GM10847 (cell line): Measurements from ENCODE around the gene HMGCS1.

Experiments used
- POLR2A ChIP-seq: IDR thresholded peaks from 2 replicates; pipeline ENCODE4 v1.6.1; 2011; ENCODE audit not compliant: insufficient read length; ENCODE audit errors: extremely low read depth

The HMGCS1 gene

DNA sequence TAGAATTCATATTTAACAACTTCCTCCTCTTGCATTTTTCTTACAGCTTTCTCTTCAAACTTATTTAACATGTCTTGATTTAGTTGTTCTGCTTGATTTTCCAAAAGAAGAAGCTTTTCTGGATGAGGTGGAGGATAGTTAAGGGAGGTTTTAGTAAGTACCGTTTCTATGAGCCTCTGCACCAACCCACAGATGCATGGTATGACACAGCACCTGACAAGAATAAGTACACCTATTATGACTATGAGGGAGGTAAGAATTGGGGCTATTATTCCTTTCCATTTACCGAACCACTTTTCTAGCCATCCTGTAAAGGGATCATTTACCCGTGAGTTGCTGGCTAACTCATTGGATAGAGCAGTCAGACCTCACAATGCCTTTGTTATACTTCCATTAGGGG, 2.5 kb upstream of the HMGCS1 start:
- TF ChIP-seq POLR2A: no peak

DNA sequence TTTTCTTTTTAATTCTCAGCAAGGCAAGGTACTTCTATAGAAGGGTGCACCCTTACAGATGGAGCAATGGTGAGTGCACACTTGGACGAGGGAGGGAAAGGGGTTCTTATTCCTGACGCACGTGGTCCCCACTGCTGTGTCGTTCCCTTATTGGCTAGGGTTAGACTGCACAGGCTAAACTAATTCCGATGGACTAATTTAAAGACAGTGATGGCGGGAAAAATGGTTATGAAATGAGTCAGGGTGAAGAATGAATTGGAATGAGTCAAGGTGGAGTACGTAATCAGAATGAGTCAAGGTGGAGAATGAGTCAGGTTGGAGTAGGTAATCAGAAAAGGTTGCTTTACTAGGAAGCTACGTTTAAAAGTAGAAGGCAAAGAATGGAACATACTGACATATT, 2.1 kb upstream of the HMGCS1 start:
- TF ChIP-seq POLR2A: no peak

DNA sequence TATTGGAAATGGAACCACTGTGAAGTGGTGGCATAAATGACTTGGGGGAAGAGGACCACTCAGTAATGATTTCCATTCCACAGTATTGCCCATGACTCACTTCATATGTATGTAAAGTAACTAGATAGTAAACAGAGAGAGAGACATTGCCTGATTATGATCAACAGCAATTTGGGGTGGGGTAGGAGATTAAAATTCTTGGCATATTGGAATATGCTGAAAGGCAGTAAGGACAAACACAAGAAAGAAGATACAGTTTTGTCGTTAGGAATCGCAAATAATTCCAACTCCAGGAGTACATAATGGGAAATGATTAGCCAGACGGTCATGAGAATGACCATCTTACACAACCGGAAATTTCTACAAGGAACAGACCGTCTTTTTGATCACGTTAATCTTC, 1.5 kb upstream of the HMGCS1 start:
- TF ChIP-seq POLR2A: no peak

DNA sequence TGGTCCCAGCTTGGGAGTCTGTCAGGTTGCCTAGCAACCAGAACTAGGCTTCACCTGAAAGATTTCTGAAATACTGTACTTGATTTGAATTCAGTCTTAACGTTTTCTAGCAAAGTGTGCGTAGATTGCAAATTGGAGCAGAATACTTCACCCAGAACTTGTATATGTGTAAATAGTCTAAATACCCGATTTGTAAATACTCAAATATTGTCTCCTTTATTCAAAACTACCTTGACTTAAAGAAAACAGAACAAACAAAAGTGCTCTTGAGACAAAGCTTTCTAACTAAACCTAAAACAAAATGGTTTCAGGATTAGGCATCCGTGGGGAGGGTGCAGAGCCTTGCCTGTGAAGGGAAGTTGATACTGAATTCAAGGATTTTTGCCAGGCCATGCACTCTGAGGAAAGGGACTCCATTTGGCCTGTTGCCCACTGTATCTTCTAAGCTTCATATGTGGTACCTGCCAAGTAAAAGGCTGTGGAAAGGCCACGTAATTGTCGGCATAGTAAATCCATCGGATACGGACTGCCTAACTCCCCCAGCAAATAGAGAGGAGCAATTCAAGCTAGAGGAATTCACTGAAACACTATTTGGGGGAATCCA, 744 bp upstream of the HMGCS1 start:
- TF ChIP-seq POLR2A: no peak

DNA sequence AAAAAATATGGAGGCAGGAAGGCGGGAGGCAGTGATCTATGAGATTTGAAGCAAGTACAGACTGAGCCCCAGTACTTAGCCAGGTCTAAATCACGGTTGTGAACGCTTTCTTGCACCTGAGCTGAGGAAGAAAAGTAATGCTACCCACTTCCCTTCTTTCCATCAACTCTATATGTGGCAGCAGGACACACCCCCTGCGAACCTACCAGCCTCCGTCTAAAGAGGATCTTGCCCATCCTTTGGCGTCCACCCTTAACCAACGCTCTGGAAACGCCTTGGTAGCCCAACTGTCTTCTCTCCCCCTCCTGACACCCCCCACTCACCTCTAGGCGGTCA, 545 bp downstream of the HMGCS1 start:
- no peak for TF ChIP-seq POLR2A

DNA sequence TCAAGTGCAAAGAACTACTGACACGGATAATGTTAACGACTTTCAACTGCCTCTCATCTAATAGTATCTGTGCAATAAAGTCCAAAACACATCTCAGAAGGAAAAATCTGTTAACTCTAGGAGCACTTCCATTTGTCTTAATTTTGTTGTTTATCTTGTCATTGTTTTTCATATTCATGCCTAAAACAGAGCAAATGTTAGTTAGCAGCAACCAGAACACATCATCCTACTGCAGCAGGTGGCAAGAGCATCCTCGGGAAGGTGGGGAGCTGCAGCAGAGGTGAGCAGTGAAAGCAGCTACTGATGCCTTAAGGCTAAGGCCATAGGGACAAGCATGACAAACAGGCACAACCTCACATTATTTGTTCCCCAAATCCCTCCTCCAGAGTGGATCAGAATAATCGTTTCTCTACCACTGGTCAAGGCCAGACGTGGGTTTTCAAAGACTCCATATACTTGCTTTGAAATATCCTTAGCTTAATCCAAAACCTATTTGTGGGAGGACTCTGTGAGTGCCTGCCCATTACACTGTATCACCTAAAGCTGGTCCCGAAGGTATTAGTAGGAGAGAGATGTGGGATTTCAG, 1.0 kb downstream of the HMGCS1 start:
- no peak for TF ChIP-seq POLR2A

DNA sequence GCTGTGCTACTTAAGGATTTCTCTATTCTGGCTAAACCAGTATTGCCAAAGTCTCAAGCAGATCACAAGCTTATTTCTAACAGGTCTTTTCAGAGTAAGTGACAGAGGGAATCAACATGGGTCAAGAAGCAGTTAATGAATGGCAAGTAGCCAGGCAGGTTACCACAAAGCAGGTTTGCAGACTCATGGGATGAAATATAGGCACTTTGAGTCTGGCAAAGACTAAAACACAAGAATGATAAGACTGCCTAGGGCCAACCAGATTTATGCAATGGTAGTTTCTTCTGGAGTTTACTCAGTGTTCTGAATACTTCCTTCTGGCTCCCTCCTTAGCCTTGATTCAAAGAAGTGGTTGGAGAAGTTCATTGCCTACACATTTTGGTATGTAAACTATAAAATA, 3.6 kb downstream of the HMGCS1 start:
- TF ChIP-seq POLR2A: no peak

DNA sequence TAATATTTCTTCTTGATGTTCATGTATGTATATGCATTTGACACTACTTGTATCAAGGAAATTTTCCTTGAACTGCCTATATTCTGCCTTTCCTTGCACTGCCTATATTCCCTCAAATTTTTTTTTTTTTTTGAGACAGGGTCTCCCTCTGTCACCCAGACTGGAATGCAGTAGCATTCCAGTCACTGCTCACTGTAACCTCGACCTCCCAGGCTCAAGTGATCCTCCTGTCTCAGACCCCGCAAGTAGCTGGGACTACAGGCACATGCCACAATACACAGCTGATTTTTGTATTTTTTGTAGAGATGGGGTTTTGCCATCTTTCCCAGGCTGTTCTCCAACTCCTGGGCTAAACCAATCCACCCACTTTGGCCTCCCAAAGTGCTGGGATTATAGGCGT, 4.1 kb downstream of the HMGCS1 start:
- no peak for TF ChIP-seq POLR2A

DNA sequence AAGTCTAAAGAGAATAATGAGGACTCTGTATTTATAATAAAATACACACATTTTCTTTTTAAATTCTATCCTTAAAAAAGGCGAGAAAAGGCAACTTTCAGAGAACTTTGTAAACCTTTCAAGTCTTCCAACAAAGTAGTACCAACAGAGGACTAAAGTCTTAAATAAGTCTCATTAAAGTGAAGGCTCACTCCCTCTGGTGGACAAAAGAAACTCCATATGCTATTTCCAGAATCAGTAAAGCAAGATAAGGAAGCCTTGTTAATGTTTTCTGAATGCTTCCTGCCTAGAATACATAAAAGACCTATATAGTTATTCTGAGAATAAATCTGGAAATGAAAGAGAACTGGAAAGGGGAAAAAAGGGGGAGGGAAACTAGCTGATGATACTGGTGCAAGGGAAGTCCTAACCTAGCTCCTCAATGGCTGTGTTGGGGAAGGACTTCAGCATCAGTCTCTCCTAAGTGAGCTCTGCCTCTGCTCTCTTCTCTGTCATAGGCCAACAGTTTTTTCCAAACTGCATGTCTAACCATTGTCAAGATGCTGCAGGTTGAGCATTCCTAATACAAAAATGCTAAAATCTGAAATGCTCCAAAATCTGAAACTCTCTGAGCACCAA, 7.2 kb downstream of the HMGCS1 start:
- no peak for TF ChIP-seq POLR2A

DNA sequence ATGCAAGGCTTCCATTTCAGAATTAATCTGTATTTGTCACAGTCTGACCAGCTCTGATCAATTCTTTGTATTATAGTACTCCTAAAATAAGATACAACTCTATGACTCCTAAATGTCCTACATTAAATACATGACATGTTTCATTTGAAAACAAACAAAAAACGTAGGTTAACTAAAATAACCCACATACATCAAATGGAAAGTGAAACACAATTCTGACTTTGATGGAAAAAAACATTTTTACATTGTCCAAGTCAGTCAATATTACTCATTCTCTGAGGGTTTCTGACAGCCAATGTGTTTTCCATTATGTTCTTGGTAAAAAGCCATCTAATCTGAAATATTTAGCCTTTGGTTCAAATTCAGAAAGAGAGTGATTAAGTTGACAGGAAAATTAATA, 8.7 kb downstream of the HMGCS1 start:
- TF ChIP-seq POLR2A: no peak

DNA sequence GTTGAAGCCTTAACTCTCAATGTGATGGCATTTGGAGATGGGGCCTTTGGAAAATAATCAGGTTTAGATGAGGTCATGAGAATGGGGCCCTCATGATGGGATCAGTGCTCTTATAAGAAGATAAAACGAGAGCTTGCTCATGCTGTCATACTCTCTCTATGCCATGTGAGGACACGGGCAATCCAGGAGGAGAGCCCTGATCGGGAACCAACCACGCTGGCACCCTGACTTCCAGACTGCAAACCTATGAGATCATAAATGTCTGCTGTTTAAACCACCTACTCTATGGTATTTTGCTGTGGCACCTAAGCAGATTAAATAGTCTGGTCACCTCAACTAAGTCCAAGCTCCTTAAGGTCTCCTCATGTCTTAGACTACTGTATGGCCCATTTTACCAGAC, 10.0 kb downstream of the HMGCS1 start:
- no peak for TF ChIP-seq POLR2A

DNA sequence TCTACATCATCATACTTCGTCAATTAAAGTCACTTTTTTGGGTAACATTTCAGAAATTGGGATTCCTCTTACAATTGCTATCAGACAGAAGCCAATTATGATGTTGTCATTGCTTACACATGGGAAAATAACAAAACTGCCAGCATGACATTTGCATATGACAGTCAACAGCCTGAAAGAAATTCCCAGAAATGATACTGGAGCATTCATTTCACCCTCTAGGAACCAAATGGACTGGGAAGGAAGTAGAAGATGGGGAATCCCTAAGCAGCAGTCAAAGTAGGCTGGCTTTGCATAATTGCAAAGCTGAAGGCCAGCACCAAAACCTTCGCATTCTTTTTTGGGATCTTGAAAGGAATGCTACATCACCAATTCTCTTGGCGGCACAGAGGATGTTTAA, 10.7 kb downstream of the HMGCS1 start:
- TF ChIP-seq POLR2A: no peak

DNA sequence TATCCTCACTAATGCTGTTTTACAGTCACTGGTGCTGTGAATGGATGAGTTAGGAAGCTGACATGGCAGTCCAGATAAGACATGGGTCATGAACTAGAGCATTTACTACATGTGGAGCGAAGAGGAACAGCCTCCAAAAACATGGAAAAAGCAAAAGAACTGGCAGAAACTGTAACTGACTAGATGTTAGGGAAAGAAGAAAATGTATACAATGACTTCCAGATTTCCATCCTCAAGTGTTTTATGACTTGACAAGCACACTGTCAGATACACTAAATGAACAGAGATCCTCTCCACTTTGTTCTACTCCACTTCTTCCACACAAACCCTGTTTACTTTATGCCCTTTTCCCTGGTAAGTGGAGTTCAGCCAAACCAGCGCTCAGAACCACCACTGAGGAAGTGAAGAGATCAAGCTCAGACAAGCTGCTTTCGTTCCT, 11.5 kb downstream of the HMGCS1 start:
- no peak for TF ChIP-seq POLR2A

DNA sequence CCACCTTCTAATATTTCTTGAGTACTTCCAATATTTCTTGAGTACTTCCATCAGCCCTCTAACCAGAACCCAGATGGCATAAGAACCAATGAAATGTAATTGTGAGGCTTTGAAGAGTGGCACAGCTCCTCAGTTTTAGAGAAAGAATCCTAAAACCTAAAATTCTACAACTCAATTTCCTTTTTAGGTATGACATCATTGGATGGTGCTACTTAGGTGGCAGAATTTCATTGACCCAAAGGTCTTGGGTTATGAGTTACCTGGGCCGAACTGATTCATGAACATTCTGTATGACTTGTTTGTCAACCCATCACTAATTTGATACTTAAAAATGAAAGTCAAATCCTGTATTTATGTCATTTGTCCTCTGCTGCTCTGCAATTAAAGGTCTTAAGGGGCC, 13.1 kb downstream of the HMGCS1 start:
- no peak for TF ChIP-seq POLR2A

DNA sequence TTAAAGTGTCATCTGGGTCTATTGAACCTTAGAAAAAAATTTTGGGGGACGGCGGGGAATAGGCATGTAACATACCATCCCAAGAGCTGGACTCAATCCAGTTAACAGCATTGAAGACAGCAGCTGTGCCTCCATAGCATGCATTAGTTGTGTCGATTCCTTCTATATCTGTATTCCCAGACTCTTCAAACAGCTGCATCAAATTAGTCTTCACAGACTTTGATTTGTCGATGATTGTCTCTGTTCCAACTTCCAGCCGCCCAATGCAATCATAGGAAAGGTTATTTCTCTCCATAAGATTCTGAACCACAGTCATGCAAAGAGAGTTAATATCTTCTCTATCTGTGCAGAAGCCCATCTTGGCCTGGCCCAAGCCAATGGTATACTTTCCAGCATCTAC, 14.8 kb downstream of the HMGCS1 start:
- no peak for TF ChIP-seq POLR2A

DNA sequence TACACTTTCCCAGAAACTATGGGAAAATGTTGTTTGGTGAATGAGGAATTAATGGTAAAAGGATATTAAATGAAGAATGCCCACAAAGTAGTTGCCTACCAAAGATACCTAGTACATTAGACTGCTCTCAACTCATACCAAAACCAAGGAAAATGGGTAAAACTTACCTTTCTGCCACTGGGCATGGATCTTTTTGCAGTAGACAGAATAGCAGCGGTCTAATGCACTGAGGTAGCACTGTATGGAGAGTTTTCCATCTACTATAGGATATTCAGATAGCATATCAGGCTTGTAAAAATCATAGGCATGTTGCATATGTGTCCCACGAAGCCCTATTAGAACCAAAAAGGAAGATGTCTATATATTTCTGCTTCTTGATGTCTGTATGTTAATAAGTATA, 16.4 kb downstream of the HMGCS1 start:
- no peak for TF ChIP-seq POLR2A

DNA sequence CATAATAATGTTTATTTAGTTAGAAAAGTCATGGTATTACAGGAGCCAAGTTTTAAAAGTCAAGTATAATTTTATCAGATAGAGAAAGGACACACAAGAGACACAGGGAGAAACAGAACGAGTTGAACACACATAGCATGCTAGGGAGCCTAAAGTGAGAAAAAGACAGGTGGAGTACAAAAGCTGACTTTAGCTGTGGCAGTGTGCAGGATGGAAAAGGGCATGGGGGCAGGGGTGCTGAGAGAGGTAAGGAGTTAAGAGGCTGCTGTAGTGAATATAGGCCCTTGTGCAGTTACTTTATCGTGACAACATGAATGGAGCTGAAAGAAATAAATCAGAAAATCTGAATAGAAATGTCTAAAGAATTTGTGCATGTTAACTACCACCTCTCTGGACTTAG, 18.0 kb downstream of the HMGCS1 start:
- TF ChIP-seq POLR2A: no peak

DNA sequence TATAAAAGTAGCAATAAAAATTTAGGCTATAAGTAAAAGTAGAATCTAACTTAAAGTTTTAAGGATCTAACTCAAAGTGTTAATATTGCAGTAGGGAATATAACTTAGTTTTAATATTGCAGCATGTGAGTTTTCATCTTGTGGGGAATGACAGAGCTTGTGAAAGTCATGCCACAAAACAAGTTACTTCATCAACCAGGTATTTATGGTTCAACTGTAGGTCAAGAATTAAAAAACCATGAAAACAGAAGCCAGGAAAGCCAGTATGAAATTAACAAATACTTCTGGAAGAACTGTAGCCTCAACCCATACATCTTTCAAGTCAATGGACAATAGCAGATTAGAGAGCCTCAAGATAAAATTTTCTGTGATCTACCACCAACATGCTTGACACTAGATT, 19.0 kb downstream of the HMGCS1 start:
- no peak for TF ChIP-seq POLR2A

DNA sequence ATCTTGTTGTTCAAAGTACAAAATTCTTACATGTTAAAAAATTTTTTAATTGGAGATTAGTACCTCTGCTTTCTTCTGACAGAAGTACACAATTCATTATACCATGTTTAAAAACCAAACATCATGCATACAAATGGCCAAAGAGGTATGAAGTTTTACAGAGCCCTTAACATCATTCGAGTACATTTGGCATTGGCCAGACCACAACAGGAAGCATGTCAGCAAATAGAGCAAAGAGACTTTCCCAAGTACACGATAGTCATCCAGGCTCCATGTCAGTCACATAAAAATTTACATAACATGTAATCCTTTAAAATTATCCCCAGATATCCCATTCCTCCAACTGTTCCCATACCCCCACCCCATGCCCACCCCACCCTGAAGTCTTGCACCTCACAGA, 22.5 kb downstream of the HMGCS1 start:
- no peak for TF ChIP-seq POLR2A
